ENCODE measurements around the gene FAM222A.
A peak's percentile ranks its signal among the peaks of the same experiment; 100 is the strongest.

FAM222A gene

GRCh38 chr12:109695961-109696461, 17.6 kb upstream of the FAM222A start:
- POLR2A ChIA-PET: no interaction called here
- Histone ChIP-seq H3K36me3 (ENCODE audit: control insufficient read depth in 2 of 2, insufficient read depth in 1 of 2, low read length in 2 of 2) (no peaks in the 10 kb centered on the region), H3K4me1 (ENCODE audit: control insufficient read depth, insufficient read depth, low read length) (peaks cover 6% of the 10 kb centered on the region; the same call in 1 of the 2 replicates), H3K4me3 (ENCODE audit: low read depth, low read length) (no peak overlapping the region), H3K27ac (ENCODE audit: extremely low read depth, low read depth, low read length) (no peak overlapping the region), H3K9me3 (ENCODE audit: control insufficient read depth, insufficient read depth, low read depth, low read length) (no peaks in the 10 kb centered on the region)
- CTCF ChIA-PET: no interaction called here
- peak; percentile 28; the same call in 1 of the 2 replicates for TF ChIP-seq ZBTB48 (tag by site-specific recombination; IDR thresholded peaks at IDR 0.05)
- TF ChIP-seq ZNF280C (tag by site-specific recombination; IDR thresholded peaks at IDR 0.05): no peak
- no peak for TF ChIP-seq ZBTB7A (tag by site-specific recombination; IDR thresholded peaks at IDR 0.05; ENCODE audit: low read depth)
- TF ChIP-seq ZNF121 (tag by site-specific recombination; IDR thresholded peaks at IDR 0.05): no peak
- TF ChIP-seq ZNF239 (tag by site-specific recombination; IDR thresholded peaks at IDR 0.05): no peak
- no peak for TF ChIP-seq BCL11B (tag by site-specific recombination; IDR thresholded peaks at IDR 0.05; ENCODE audit: low read depth)
- TF ChIP-seq HOXC10 (CRISPR knock-in tag; IDR thresholded peaks at IDR 0.05): no peak
- no peak for TF ChIP-seq PRDM2 (tag by site-specific recombination; IDR thresholded peaks at IDR 0.05; ENCODE audit: borderline replicate concordance)
- TF ChIP-seq ZNF555 (tag by site-specific recombination; conservative IDR thresholded peaks at IDR 0.05): no peak
- no peak for TF ChIP-seq ZNF37A (tag by site-specific recombination; IDR thresholded peaks at IDR 0.05)
- no peak for TF ChIP-seq ZNF350 (tag by site-specific recombination; IDR thresholded peaks at IDR 0.05)
- TF ChIP-seq ZFP41 (tag by site-specific recombination; IDR thresholded peaks at IDR 0.05; ENCODE audit: borderline replicate concordance): no peak
- TF ChIP-seq KLF17 (tag by site-specific recombination; IDR thresholded peaks at IDR 0.05): no peak
- TF ChIP-seq ZNF639 (tag by site-specific recombination; IDR thresholded peaks at IDR 0.05): no peak
- TF ChIP-seq ZNF677 (tag by site-specific recombination; IDR thresholded peaks at IDR 0.05): no peak
- peak; percentile 83; the same call in 1 of the 2 replicates for TF ChIP-seq ZNF561 (tag by site-specific recombination; IDR thresholded peaks at IDR 0.05; ENCODE audit: borderline replicate concordance)
- no peak for TF ChIP-seq ZNF169 (tag by site-specific recombination; IDR thresholded peaks at IDR 0.05)
- TF ChIP-seq ZBTB6 (tag by site-specific recombination; IDR thresholded peaks at IDR 0.05): 0 out of 2 replicates have a peak, but pooled peaks have one; percentile 10
- TF ChIP-seq ZNF549 (tag by site-specific recombination; IDR thresholded peaks at IDR 0.05): no peak
- TF ChIP-seq ZNF433 (tag by site-specific recombination; IDR thresholded peaks at IDR 0.05; ENCODE audit: low read depth): no peak
- TF ChIP-seq ZNF513 (tag by site-specific recombination; IDR thresholded peaks at IDR 0.05): no peak
- no peak for TF ChIP-seq ZNF664 (tag by site-specific recombination; IDR thresholded peaks at IDR 0.05)
- peak; percentile 69; the same call in 1 of the 2 replicates for TF ChIP-seq ZNF596 (tag by site-specific recombination; IDR thresholded peaks at IDR 0.05)
- TF ChIP-seq SP2 (tag by site-specific recombination; IDR thresholded peaks at IDR 0.05): peak; percentile 29
- peak; percentile 23 for TF ChIP-seq GLIS2 (tag by site-specific recombination; IDR thresholded peaks at IDR 0.05)
- no peak for TF ChIP-seq ZNF514 (tag by site-specific recombination; IDR thresholded peaks at IDR 0.05)

Measured in HEK293 (cell line).